ENCODE data around the gene ZNF428.

DNA sequence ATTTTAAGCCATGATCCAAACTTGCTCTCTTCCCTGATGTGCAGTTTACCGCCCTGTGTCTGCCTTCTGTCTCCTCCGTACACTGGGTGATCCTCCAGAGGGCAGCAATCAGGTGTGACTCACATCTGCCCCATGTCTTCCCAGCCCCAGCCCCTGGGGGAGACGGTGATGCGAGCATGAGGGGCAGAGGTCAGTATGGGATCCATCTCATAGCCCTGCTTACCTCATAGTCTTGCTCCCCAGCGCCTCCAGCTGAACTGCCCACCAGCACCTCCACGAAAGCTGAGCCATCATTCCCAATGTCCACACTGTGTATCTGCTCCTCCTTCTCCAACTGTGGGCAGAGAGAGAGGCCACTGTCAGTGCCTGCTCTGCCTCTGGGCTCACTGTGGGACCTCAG, 58.7 kb downstream of the ZNF428 start:
- TF ChIP-seq, protein P1, sequence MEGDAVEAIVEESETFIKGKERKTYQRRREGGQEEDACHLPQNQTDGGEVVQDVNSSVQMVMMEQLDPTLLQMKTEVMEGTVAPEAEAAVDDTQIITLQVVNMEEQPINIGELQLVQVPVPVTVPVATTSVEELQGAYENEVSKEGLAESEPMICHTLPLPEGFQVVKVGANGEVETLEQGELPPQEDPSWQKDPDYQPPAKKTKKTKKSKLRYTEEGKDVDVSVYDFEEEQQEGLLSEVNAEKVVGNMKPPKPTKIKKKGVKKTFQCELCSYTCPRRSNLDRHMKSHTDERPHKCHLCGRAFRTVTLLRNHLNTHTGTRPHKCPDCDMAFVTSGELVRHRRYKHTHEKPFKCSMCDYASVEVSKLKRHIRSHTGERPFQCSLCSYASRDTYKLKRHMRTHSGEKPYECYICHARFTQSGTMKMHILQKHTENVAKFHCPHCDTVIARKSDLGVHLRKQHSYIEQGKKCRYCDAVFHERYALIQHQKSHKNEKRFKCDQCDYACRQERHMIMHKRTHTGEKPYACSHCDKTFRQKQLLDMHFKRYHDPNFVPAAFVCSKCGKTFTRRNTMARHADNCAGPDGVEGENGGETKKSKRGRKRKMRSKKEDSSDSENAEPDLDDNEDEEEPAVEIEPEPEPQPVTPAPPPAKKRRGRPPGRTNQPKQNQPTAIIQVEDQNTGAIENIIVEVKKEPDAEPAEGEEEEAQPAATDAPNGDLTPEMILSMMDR (IDR thresholded peaks at IDR 0.05; ENCODE audit: low read depth, low read length, missing input control) = no peak
- TF ChIP-seq MAX (IDR thresholded peaks at IDR 0.05) = no peak
- TF ChIP-seq FOXA1 (IDR thresholded peaks at IDR 0.05) = no peak
- TF ChIP-seq, protein P2, sequence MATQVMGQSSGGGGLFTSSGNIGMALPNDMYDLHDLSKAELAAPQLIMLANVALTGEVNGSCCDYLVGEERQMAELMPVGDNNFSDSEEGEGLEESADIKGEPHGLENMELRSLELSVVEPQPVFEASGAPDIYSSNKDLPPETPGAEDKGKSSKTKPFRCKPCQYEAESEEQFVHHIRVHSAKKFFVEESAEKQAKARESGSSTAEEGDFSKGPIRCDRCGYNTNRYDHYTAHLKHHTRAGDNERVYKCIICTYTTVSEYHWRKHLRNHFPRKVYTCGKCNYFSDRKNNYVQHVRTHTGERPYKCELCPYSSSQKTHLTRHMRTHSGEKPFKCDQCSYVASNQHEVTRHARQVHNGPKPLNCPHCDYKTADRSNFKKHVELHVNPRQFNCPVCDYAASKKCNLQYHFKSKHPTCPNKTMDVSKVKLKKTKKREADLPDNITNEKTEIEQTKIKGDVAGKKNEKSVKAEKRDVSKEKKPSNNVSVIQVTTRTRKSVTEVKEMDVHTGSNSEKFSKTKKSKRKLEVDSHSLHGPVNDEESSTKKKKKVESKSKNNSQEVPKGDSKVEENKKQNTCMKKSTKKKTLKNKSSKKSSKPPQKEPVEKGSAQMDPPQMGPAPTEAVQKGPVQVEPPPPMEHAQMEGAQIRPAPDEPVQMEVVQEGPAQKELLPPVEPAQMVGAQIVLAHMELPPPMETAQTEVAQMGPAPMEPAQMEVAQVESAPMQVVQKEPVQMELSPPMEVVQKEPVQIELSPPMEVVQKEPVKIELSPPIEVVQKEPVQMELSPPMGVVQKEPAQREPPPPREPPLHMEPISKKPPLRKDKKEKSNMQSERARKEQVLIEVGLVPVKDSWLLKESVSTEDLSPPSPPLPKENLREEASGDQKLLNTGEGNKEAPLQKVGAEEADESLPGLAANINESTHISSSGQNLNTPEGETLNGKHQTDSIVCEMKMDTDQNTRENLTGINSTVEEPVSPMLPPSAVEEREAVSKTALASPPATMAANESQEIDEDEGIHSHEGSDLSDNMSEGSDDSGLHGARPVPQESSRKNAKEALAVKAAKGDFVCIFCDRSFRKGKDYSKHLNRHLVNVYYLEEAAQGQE (IDR thresholded peaks at IDR 0.05) = no peak
